OCI-LY7 (cell line): Measurements from ENCODE around the gene FRG1. TPM values are rescaled to one million over a fixed set of nuclear protein-coding genes. Genes with fewer than 3 reads are reported as not detected.
"Not testable (repeated sequence)": the region's sequence is repeated elsewhere in the genome, so short reads cannot be mapped to it uniquely, and the experiment has no call there.

ENCODE experiments used
- BruUV-seq: library from RNA; stranded (reverse); fragments of 400-500 nt; replicated peaks from 2 replicates; lab custom pipeline; 2021; lab: Mats Ljungman, UMichigan
- CTCF ChIA-PET: fragments of 300-600 bp; sonication (Branson Sonifier 250); formaldehyde crosslinking; loops from one replicate; lab custom pipeline; 2022; ENCODE audit warnings: antibody characterized with exemption; ENCODE audit not compliant: unreplicated experiment; lab: Charles Lee
- POLR2A ChIA-PET: fragments of 300-600 bp; sonication (Branson Sonifier 250); formaldehyde crosslinking; loops from one replicate; lab custom pipeline; 2022; ENCODE audit warnings: antibody characterized with exemption; lab: Charles Lee
- DNase-seq: peaks from one replicate; pipeline ENCODE4 v3.0.0-alpha.2; 2015; ENCODE audit warnings: low spot score
- H2AFZ ChIP-seq: fragments of 200-600 bp; sonication (generic), shearing (Covaris generic); 2 replicates; pipeline ENCODE4 v1.6.1; 2014; ENCODE audit warnings: mild to moderate bottlenecking, antibody characterized with exemption, low read length, moderate library complexity
- H3K27ac ChIP-seq: fragments of 200-600 bp; sonication (generic); 2 replicates; pipeline ENCODE4 v1.5.1; 2014; ENCODE audit warnings: mixed run types, low read depth, mild to moderate bottlenecking, moderate library complexity, low read length, inconsistent platforms; ENCODE audit not compliant: poor library complexity, severe bottlenecking
- H3K36me3 ChIP-seq: fragments of 200-600 bp; sonication (generic); 2 replicates; pipeline ENCODE4 v1.6.1; 2014; ENCODE audit warnings: mild to moderate bottlenecking, antibody characterized with exemption, low read length, moderate library complexity, mixed read lengths; ENCODE audit not compliant: insufficient read depth
- H3K4me1 ChIP-seq: fragments of 200-600 bp; sonication (generic); 2 replicates; pipeline ENCODE4 v1.5.1; 2014; ENCODE audit warnings: mild to moderate bottlenecking, low read length; ENCODE audit not compliant: insufficient read depth, poor library complexity, severe bottlenecking
- H3K4me2 ChIP-seq: fragments of 200-600 bp; sonication (generic); 2 replicates; pipeline ENCODE4 v1.6.1; 2014; ENCODE audit warnings: mild to moderate bottlenecking, low read length
- H3K4me3 ChIP-seq: fragments of 200-600 bp; sonication (generic); 2 replicates; pipeline ENCODE4 v1.5.1; 2014; ENCODE audit warnings: mild to moderate bottlenecking, low read depth, low read length; ENCODE audit not compliant: poor library complexity, severe bottlenecking
- H3K79me2 ChIP-seq: fragments of 200-600 bp; sonication (generic); 2 replicates; pipeline ENCODE4 v1.6.1; 2016; ENCODE audit warnings: low read depth, mild to moderate bottlenecking, low read length, moderate library complexity, mixed read lengths; ENCODE audit not compliant: insufficient read depth
- H3K9me2 ChIP-seq: fragments of 200-600 bp; sonication (generic); 2 replicates; pipeline ENCODE4 v1.6.1; 2016; ENCODE audit warnings: mild to moderate bottlenecking, low read length, mixed read lengths; ENCODE audit not compliant: insufficient read depth
- H3K9me3 ChIP-seq: fragments of 200-600 bp; sonication (generic); 2 replicates; pipeline ENCODE4 v1.6.1; 2014; ENCODE audit warnings: mild to moderate bottlenecking, mixed run types, low read length, mixed read lengths
- H4K20me1 ChIP-seq: fragments of 200-600 bp; sonication (generic); 2 replicates; pipeline ENCODE4 v1.6.1; 2014; ENCODE audit warnings: mild to moderate bottlenecking, antibody characterized with exemption, low read length, moderate library complexity, mixed read lengths; ENCODE audit not compliant: insufficient read depth
- CTCF ChIP-seq: fragments of 200-600 bp; sonication (generic); conservative IDR thresholded peaks from 2 replicates; pipeline ENCODE4 v1.5.1; 2014; ENCODE audit warnings: mild to moderate bottlenecking, antibody characterized with exemption, low read length, moderate library complexity, mixed read lengths
- EZH2phosphoT487 ChIP-seq: fragments of 200-600 bp; sonication (generic); IDR thresholded peaks from 2 replicates; pipeline ENCODE4 v1.6.1; 2018; ENCODE audit warnings: low read depth, borderline replicate concordance, mild to moderate bottlenecking, mixed run types, antibody characterized with exemption, low read length, moderate library complexity, mixed read lengths
- intact Hi-C: fragments of 100-400 bp; cut with micrococcal nuclease; formaldehyde crosslinking; loops from one replicate; pipeline ENCODE4 v1.10.0; 2022; ENCODE audit not compliant: unreplicated experiment
- total RNA-seq, 2 experiments: library from RNA; depleted of rRNA in 1 of 2; stranded (reverse); fragments of >200 nt in 1 of 2; shearing (Covaris generic) in 1 of 2; gene quantifications; 2 replicates each; pipeline ENCODE4 v1.2.3, GENCODE V29; 2014 to 2022

FRG1 gene
- total RNA-seq, 2 experiments from 2014 or later = 37.8 to 70.9 TPM

DNA sequence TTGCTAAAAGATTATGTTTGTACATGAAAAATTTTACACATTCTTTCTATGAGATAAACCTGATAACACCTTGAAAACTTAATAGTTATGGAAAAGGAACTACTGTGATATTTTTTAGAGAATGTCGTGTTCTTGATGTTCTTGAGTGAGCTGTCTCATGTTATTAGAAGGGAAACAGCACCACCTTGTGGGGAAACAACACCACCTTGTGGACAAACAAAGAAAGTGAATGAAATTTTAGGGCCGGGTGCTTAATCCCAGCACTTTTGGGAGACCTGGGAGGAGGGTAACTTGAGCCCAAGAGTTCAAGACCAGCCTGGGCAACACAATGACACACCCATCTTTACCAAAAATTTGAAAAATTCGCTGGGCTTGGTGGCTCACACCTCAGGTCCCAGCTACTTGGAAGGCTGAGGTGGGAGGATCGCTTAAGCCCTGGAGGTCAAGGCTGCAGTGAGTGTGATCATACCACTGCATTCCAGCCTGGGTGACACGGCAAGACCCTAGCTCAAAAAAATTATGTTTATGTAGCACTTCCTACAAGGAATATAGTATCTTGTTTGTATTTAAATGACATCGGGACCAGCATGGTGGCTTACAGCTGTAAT is 36.1 kb upstream of the FRG1 start:
- H3K4me1 ChIP-seq, POLR2A ChIA-PET, H3K4me2 ChIP-seq, H3K9me2 ChIP-seq, H3K4me3 ChIP-seq, H3K9me3 ChIP-seq, CTCF ChIA-PET, BruUV-seq, H2AFZ ChIP-seq, H3K79me2 ChIP-seq, H3K36me3 ChIP-seq, H4K20me1 ChIP-seq, H3K27ac ChIP-seq: not testable (repeated sequence)
- intact Hi-C loops = loop anchor here (10.0 kb wide), 1 partner anchor 110 kb away; no protein-coding TSS in a partner anchor
- TF ChIP-seq CTCF = peak; percentile 80
- peak; percentile 68 for DNase-seq

DNA sequence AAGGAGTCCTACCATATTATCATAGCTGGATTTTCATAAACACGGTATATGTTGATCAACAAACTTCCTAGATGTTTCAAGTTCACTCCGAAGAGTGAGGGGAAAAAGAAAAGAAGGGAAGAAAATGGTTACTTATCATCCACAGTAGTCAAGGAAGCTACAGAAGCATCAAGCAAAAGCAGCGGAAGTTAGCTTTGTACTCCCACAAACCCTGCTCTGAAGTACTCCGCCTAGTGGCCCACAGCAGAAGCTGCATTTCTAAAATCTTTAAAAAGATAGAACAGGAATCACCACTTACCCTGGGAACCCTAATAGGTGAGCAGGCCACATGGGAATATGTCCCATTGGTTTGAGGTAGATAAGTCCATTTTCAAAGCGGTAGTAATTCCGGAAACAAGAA is 28.5 kb upstream of the FRG1 start:
- no peaks in the 10 kb centered on the region for H3K79me2 ChIP-seq
- no peaks in the 10 kb centered on the region for H3K4me1 ChIP-seq
- H3K9me3 ChIP-seq = no peaks in the 10 kb centered on the region
- H3K36me3 ChIP-seq = no peaks in the 10 kb centered on the region
- no peak overlapping the region for H3K27ac ChIP-seq
- TF ChIP-seq CTCF (peak; percentile 78), EZH2phosphoT487 (no peak)
- CTCF ChIA-PET = no interaction called here
- intact Hi-C loops = no loop called here
- no peak overlapping the region for H3K4me3 ChIP-seq
- no peaks in the 10 kb centered on the region for H4K20me1 ChIP-seq
- no peak overlapping the region for H3K4me2 ChIP-seq
- H3K9me2 ChIP-seq = no peaks in the 10 kb centered on the region
- no peak overlapping the region; the same call in 1 of the 2 replicates for H2AFZ ChIP-seq
- POLR2A ChIA-PET = interaction anchor here (0.8 kb wide), 2 partner anchors 9 to 28 kb away, joined by 3 read pairs; no protein-coding TSS in a partner anchor
- BruUV-seq = no TSS peak
- peak; percentile 35 for DNase-seq

DNA sequence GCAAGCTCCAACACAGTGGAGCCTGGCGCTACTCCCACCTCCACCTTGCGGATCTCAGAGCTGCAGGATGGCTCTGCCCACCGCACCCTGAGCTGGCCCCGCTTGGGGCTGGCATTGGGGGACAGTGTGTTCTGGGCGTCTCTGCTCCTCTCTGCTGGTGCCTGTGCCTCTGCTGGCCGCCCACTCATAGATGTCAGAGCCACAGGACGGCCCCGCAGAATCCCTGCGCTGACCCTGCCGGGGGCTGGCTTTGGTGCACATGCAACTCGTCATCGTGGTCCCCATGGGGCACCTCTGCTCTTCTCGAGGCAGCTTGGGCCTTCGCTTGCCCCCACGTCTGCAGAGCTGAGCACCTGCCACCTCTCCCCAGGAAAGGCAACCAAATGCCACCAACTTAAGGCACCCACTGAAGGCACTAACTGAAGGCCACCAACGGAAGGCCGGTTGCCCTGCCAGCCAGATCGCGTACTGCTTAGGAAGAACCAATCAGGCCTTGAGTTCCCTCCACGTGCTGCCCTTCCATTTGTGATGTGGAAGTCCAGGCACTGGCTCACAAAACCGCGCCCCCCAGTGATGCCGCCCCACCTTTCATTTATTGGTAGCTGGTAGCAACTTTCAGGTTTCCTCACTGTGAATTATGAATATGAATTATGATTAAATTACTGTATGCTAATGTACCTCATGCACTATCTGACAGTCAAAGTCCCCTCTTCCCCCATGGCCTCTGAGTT is 23.3 kb upstream of the FRG1 start:
- H3K4me3 ChIP-seq = no peak overlapping the region
- H3K4me1 ChIP-seq = no peaks in the 10 kb centered on the region
- 0 out of 2 replicates have a peak, but pooled peaks cover 6% of the 10 kb centered on the region for H3K9me3 ChIP-seq
- H3K27ac ChIP-seq = no peak overlapping the region
- no peak for DNase-seq
- intact Hi-C loops = no loop called here
- CTCF ChIA-PET = no interaction called here
- POLR2A ChIA-PET = no interaction called here
- H3K9me2 ChIP-seq = no peaks in the 10 kb centered on the region
- no peaks in the 10 kb centered on the region for H3K79me2 ChIP-seq
- no peak overlapping the region for H2AFZ ChIP-seq
- BruUV-seq = no TSS peak
- no peaks in the 10 kb centered on the region for H3K36me3 ChIP-seq
- no peaks in the 10 kb centered on the region for H4K20me1 ChIP-seq
- H3K4me2 ChIP-seq = no peak overlapping the region
- TF ChIP-seq EZH2phosphoT487 (no peak), CTCF (no peak)
